NCI-H1436 treated with DMSO at 0.1 percent for 48 hours (cell line): Measurements from ENCODE around the gene EHBP1.

ENCODE experiments used
- DNase-seq: peaks from one replicate; lab custom pipeline; 2025; lab: John Stamatoyannopoulos, UW

EHBP1 gene

DNA sequence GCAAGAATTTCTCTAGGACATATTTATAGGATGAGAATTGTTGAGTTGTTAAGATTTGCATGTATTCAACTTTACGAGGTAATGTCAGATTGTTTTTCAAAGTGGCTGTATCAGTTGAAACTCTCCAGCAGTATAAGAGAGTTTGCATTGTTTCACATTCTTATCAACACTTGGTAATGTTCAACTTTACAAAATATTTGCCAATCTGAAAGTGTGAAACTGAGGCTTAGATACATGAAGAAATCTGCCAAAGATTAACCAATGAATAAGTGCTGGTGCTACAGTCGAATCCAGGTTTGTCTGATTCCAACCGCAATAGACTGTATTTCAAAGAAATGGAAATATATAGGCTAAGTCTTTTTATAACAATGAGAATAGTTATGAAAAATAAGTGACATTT lies 117.0 kb downstream of the EHBP1 start:
- no peak for DNase-seq

DNA sequence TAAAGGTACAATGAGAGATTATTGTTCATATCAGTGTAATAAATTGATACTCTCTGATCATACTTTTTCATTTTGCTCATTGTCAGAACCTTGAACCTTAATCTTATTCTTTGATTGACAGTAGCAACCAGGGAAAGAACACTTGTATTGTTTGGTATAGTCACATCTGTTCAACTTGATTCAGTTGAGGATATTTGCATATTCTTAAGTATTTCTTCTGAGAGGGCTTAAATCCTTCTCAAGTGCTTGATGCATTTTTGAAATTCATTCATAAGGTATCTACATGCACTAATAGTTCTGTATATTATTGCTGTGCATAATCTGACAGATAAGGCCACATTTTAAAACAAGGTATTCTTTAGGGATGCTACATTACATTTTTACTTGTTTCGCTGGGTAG lies 118.9 kb downstream of the EHBP1 start:
- DNase-seq = no peak

DNA sequence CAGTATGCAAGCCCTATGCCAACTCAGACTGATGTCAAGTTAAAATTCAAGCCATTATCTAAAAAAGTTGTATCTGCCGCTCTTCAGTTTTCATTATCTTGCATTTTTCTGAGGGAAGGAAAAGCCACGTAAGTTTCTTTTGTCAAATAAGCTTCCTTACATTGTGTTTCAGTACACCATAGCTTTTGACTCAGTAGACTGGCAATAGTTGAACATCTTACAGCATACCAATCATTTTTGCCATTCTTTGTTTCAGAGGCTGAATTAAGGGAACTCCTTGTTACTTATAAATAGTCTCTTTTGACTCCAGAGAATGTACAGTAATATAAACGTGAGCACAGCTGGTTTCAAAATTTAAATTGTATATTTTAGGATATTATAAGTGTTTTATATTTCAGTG lies 120.6 kb downstream of the EHBP1 start:
- no peak for DNase-seq

DNA sequence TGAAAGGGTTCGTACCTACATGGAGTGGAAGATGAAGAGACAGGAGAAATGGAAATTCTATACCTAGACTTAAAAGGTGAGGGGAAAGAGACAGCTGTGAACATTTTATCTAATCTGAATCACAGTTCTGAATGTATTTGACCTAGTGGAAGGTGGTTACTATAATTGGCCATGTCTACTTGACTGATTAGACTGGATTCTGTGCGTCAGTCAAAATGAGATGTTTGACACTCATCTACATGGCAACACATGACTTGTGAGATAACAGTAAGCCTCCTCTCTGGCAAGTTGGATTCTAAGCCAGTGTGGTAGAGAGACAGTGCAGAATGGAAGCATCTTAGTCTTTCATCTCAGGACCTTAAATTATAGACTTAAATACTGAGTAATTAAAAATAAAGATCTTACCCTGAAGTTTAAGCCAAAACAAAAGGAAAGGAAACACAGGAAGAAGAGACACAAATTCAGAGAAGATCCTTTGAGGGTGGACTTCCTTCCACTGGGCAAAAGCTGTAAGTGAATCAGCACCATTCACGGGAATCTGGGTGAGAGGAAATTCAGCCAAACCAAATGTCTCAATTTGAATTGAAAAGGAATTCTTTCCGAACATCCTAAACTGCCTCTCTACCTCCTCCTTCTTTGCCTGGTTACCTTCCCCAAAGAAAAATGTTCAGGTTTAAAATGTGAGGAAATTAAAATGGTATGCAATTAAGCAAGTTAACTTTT lies 121.6 kb downstream of the EHBP1 start:
- no peak for DNase-seq

DNA sequence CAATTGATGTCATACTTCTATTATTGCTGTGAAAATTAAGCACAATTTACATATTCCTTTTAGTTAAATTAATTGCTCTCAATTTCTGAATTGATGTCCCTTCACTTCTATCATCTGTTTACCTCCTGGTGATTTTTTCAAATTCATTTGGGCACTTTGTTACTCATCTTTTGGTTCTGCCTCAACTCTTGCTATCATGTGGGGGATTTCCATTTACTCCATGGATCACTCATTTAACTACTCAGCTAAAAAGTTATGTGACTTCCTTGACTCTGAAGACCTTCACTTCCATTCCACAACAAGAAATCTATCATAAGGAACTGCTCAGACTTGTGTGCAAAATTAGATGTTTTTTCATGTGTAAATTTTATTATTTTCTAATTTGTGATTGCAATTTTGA lies 126.2 kb downstream of the EHBP1 start:
- DNase-seq = no peak

DNA sequence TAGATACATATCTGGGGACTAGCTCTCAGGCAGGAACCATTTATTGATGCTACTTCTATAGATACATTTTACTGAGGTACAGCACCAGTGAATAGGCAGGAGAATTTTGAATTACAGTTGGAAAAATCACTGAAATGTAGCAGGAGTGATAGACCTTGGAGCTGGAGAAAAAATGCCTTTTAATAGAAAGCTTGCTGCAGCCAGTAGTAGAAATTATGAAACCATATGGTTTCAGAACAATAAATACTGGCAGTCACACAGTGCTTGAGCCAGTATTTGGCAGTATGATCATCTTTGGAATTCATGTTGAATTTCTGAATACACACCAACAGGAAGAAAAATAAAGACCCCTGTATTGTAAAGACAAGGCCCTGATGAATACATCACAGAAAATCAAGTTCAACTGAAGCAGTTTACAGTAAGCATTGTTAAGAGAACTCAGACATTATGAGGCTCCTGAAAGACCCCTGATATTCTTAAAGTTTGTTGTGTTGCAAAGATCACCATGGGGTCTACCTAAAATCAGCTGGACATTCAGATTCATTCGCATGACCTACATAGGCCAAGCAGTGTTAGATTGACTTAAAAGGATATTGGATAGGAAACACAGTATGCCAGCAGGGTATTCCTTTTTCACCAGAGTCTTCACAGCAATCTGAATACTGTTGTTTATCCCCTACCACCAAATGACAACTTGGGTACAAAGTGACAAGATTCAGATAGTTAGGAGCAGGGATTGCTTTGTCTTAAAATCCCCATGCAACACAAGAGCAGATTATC lies 139.0 kb downstream of the EHBP1 start:
- DNase-seq = no peak

DNA sequence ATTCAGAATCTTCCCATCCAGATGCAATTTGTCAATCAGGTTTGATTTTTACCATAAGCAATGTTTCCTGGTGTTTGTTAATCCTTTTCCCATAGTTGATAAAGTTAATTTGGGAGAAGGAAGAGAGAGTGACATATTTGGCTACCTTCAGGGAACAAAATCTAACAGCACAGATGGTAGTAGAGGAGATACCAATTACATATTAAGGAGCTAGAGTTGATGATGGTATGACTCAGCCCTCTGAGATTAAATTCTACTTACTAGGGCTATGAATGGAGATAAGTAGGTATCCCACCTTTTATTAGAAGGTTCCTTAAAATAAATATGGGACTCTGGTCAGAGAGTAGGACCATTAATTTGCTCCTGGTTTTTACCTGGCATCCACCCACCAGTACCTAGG lies 139.7 kb downstream of the EHBP1 start:
- no peak for DNase-seq

DNA sequence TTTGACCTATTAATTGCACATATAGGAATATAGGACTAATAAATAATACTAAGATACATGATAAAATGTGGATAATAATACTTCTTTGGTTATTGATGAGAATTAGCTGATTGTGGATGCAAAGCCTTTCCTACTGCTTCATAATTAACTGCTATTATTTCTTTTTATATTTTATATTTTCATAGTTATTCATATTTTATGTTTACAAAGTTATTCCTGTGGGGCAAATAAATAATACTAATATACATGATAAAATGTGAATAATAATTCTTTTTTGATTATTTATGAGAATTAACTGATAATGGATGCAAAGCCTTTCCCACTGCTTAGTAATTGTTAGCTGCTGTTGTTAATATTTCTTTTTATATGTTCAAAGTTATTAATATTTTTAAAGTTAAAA lies 146.7 kb downstream of the EHBP1 start:
- DNase-seq = no peak

DNA sequence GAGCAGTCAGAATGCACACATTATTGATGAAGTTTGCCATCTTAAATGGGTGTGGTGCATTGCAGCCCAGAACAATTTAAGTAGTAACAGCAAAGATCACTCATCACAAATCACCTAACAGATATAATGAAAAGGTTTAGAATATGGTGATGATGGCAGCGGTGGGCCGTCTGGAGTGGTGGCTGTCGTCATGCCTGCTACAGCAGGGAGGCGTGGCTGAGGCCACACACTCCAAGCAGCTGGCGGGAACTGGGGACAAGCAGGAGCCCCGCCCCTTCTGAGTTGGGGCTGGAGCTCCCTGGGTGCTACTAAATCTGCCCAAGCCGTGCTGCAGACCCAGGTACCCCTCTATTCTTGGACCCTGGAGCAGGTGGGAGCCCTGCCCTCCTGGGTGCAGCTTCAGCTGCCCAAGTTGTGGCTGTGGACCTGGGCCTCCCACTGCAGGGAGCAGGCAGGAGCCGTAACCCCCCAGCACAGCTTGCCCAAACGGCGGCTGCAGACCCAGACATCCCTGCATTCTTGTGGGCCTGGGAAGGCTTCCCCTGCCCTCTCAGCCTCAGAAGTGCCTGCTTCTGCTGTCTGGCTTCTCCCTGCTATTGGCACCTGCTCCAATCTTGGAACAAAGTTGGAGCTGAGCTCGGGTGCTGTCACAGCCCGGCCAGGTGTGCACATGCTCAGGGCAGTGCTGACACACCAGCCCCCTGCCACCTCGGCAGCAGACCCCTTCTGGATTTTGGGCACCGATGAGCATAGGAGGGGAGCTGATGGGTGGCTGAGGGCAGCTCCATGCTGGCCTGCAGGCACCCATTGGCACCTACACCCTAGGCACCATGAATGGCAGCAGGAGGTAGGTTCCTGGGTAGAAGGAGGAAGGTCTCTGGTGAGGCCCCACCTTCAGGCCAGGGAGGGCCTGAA lies 149.3 kb downstream of the EHBP1 start:
- no peak for DNase-seq

DNA sequence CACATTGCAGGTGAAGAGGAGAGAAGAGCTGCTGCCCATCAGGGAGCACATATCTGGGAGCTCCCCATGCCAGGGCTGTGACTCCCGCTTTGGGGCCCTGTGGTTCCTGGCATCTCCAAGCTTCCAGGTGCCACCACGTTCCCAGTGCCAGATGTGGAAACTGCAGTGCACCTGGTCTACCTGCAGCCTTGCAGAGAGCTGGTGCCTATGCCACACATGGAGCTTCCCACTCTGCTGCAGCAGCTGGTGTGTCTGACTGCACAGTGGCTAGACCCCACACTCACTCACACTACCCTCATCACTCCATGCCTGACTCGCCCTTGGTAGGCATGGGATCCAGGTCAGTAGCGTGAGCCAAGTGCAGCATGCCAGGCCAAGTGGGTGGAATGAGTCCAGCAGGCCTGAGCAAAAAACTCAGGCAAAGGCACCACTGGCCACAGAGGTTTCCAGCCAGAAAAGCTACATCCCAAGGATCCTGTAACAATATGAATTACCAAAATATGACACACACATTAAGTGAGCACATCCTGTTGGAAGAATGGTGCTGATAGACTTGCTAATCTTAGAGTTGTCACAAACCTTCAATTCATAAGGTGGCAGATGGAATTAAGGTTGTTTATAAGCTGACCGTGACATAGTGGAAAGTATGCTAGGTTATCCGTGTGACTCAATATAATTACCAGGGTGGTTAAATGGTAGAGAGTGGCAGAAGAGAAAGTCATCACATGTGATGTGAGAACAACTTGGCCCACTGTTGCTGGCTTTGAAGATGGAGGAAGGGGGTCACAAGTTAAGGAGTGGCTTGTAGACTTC lies 150.9 kb downstream of the EHBP1 start:
- no peak for DNase-seq

DNA sequence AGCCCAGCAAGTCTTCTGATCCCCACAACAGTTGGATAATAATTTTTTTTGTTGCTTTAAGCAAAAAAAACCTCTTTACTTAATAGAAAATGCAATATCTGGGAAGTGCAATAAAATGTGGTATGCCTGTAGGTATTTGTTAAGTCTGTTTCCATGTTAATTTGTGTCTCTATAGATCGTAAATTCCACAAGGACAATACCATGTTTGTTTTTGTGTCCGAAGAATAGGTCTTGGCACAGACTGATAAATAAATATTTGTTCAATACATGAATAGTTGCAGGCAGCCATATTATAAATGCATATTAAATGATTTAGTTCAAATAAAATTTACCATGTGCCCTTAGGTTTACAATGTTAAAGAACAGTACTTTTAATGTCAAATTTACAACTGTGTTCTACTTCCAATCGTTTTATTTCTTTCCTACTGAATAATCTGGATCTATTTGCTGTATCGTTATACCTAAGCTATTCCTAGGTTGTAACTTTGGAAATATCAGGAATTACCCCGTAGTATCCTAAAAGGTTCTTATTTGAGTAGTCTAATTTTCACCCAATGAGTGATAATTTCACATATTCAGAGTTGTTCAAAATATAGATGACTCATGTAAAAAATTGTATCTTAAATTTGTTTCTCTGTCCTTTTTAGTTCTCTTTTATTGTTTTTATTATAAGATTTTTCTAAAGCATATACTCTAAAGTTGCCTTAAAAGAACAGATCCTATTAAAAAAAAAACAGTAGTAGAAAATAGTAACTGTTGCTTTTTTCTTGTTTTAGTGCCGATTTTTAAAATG lies 151.8 kb downstream of the EHBP1 start:
- no peak for DNase-seq

DNA sequence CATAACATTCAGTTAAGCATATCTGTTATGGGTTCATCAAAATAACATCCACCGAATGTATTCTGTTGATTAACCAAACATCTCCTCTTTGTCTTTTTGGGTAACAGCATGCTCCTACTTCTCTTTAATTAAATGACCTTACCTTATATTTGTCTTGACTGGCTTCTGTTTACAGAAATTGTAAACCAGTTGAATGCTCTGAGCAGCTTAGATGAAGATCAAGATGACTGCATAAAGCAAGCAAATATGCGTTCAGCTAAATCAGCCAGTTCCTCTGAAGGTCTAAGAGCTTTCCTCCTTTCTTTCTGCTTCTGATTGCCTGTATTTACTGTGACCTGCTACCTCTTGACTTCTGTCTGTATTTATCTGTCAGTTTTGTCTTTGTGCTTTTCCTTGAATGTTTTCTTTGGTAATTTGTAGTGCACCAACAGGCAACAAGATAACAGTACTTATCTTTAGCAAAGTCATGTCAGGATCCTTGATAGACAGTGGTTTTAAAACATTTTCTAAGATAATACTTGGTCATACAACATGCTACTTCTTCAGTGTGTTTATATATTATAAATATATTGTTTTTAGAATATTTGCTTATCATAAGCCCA lies 152.8 kb downstream of the EHBP1 start:
- DNase-seq = no peak

DNA sequence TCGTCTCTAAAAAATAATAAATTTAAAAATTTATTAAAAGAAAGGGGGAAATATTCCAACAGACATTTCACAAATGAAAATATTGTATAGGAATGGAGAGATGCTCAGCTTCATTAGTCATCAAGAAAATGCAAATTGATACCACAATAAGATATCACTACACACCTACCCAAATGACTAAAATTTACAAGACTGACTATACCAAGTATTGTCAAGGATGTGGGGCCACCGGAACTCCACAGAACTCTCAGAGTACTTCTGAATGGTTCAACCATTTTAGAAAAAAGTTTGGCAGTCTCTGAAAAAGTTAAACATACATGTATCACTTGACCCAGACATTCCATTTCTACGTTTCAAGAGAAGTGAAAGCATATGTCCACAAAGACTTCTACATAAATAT lies 163.4 kb downstream of the EHBP1 start:
- DNase-seq = no peak

DNA sequence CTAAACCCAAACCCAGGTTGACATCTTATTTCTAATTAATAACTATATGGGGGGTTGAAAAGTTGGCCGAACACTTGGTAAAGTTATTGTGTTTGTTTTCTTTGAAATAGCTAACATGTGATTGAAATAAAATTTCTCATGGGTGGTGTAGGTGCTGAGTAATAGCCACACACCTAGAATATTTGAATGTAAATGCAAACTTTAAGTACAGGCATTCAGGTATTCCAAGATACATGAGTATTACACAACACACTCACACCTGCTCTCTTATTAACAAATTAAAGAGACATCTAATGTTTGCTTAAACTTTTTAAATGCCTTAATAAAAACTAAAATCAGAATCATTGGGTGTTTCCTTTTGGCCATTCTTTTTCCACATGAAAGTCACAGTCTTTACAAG lies 165.5 kb downstream of the EHBP1 start:
- DNase-seq = no peak

DNA sequence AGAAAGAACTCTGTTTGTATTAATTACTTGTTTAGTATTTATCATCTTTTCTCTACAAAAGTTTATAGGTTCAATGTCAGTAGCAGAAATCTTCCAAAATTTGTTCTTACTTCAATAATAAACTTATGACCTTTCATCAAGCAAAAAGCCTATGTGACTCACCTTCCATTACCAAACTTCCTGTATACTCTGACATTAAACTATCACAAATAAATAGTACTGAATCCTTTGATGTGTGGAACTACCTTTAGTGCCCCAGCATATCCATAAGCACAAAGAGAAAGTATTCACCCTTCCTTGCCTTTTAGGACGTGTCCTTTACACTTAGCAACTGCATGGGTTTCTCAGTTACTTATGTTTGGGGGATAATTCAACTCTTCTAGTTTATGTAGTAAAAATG lies 166.0 kb downstream of the EHBP1 start:
- no peak for DNase-seq

DNA sequence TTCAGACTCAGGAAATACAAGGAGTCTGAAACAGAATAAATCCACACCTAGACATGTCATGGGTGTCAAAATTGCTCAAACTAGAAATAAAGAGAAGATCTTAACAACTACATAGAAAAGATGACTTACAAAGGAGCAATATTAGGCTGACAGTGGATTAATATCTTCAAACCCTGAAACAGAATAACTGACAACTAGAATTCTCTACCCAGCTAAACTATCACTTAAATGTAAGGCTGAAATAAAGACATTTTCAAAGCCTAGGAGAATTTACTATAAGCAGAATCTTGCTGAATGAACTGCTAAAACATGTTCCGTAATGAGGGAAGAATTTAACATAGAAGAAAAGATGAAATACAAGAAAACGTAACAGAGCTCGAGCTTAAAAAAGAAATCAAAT lies 168.1 kb downstream of the EHBP1 start:
- no peak for DNase-seq

DNA sequence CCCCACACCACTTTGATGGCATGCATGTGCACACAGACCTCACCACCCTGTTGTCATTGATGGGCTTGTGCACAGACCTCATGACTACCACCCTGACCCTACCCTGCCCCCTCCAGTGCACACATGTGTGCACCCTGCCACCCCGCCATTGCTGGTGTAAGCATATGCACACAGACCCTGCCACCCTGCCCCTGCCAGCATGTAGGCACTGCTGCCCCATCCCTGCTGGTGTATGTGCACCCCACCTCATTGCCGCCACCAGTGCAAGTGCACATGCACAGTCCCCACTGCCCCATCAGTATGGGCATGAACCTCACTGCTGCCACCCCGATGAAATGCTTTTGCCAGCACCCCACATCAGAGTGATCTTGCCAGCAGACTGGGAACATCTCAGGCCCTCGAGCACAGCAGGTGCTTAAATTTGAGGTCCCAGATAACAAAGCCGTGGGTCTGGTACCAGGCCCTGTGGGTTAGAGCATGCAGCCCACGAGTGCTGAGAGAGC lies 169.4 kb downstream of the EHBP1 start:
- no peak for DNase-seq

DNA sequence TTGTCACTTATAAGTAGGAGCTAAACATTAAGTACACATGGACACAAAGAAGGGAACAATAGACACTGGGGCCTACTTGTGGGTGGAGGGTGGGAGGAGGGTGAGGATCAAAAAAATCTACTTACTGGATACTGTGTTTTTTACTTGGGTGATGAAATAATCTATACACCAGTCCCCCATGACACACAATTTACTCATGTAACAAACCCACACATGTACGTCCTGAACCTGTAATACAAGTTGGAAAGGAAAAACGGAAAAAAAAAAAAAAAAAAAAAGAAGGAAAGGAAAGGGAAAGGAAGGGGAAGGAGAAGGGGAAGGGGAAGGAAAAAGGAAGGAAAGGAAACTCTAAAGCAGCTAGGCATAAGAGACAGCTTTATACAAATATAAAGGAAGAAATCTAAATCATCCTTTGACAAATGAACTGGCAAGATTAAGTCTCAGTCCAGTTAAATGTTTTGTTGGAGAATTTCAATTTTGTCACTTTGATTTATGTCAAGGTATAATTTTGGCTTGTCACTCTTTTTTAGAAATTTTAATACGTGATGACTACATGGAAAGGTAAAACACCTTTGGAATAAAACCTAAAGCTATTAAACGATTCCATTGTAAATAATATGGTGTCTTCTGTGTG lies 175.8 kb downstream of the EHBP1 start:
- no peak for DNase-seq

DNA sequence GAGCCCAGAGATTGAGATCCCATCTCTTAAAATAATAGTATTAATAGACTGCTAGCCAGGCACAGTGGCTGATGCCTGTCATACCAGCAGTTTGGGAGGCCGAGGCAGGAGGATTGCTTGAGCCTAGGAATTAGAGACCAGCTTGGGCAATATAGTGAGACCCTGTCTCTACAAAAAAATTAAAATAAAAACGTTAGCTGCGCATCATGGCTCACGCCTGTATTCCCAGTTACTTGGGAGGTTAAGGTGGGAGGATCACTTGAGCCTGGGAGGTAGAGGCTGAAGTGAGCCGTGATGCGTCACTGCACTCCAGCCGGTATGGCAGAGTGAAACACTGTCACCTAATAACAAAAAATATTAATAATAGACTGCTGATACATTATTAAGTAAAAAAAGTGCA lies 178.1 kb downstream of the EHBP1 start:
- DNase-seq = no peak

DNA sequence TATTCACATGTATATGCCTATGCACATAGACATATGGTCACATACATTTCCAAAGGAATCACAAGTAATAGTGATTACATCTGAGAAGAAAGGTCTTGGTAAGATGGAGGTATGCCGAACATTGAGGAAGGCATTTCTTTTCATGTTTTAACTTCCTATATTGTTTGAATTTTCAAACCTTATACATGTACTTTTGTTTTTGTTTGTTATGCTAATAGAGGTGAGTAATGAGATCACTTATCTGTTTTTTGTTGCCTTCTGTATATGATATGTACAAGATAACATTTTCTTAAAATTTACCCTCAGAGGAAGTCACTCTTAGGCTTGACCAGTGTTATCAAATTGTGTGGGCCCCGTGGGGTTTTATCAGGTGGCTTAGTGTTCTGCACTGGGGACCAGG lies 178.6 kb downstream of the EHBP1 start:
- no peak for DNase-seq
